Activated naive CD4-positive, alpha-beta T cell treated with anti-CD3 and anti-CD28 coated beads, Interleukin-2, amount 50 U/mL, for 72 hours (primary cell): Measurements from ENCODE around the gene EPHB6. TPM values are rescaled to one million over a fixed set of nuclear protein-coding genes. Genes with fewer than 3 reads are reported as not detected.

ENCODE experiments used
- ATAC-seq, 2 donors: fragments of 150-1000 bp; cut with Tn5 transposase; 2 replicates each; pipeline ENCODE4 v1.10.0; 2021; ENCODE audit warnings: mild to moderate bottlenecking in 2 of 2, moderate library complexity in 2 of 2
- DNase-seq, 2 donors: peaks; one replicate each; pipeline ENCODE4 v3.0.0; 2021 to 2022; ENCODE audit warnings: low spot score in 2 of 2
- H3K27ac Mint-ChIP-seq, 2 donors: one replicate each; pipeline ENCODE4 v1.8.0; 2022; ENCODE audit warnings: mild to moderate bottlenecking in 2 of 2, mixed read lengths in 2 of 2
- H3K36me3 Mint-ChIP-seq, 2 donors: one replicate each; pipeline ENCODE4 v1.8.0; 2022; ENCODE audit warnings: mixed read lengths in 2 of 2
- H3K9me3 Mint-ChIP-seq, 2 donors: one replicate each; pipeline ENCODE4 v1.8.0; 2022; ENCODE audit warnings: mixed read lengths in 2 of 2
- total RNA-seq, 2 donors: library from RNA; stranded (reverse); gene quantifications; one replicate each; pipeline ENCODE4 v1.2.3, GENCODE V29; 2022

Gene EPHB6
- total RNA-seq, 2 donors from 2014 or later = 16.0 to 32.8 TPM

DNA sequence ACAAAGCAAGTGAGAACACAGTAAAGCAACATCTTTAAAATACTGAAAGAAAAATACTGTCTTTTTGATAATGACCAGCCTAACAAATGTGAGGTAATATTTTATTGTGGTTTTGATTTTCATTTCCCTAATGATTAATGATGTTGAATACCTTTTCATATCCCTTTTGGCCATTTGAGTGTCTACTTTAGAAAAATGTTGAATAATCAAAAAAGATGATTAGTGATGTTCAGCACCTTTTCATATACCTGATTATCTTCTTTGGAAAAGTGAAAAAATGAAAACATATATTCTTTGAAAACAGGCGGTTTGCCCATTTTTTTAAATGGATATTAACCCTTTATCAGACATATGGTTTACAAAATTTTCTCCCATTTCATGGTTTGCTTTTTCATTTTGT is 32.2 kb upstream of the EPHB6 start:
- H3K27ac Mint-ChIP-seq = no peak overlapping the region
- ATAC-seq = no peak

DNA sequence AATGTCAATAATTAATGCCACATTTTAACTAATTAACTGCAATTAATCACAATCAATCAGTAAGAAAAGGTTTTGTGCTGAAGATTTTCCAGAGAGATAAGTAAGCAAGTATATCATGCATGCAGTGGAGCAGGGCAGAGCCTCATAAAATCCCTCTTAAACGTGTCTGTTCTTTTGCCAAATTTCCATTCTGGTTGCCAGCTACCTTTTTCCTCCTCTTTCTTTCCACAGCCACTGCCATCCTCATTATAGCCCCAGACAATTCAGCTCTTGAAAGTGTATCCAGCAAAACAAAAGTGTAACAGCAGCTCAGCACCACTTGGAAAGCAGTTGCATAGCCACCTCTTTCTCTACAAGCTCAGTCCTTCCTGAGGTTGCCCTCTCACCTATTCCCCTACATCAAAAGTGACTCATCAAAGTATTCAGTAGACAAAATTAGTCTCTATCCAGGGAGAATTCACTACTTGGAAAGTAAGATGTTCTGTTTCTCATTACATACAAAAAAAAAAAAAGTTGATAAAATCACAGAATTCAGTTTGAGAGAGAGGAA is 26.9 kb upstream of the EPHB6 start:
- Mint-ChIP-seq H3K27ac (no peak overlapping the region), H3K36me3 (peaks cover 0 to 5% of the 10 kb centered on the region in 2 donors), H3K9me3 (peaks cover 3 to 4% of the 10 kb centered on the region in 2 donors)
- DNase-seq (no peak), ATAC-seq (peak; percentile 46 to 49)

More for the DNA sequence above, 32.2 kb upstream of the EPHB6 start:
- no peak for DNase-seq
- Mint-ChIP-seq H3K36me3 (peaks cover 0 to 5% of the 10 kb centered on the region in 2 donors), H3K9me3 (peaks cover 3 to 15% of the 10 kb centered on the region in 2 donors)

DNA sequence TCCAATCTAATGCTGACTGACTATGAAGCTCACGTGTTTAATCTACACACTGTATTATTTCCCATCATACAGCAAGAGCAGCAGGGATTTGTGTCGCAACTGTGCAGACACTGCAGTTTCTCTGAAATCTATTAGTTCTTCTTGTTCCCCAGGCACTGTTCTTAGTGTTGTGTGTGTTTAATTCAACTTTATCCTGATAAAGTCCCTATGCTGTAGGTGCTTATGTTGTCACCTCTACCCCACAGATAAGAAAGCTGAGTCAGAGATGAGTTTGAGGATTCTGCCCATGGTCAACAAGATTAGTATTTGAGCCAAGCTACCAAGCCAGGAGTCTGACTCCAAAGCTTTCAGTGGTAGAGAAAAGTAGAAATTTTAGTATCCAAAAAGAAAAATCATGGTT is 22.5 kb upstream of the EPHB6 start:
- no peak overlapping the region for H3K27ac Mint-ChIP-seq
- no peak for ATAC-seq

DNA sequence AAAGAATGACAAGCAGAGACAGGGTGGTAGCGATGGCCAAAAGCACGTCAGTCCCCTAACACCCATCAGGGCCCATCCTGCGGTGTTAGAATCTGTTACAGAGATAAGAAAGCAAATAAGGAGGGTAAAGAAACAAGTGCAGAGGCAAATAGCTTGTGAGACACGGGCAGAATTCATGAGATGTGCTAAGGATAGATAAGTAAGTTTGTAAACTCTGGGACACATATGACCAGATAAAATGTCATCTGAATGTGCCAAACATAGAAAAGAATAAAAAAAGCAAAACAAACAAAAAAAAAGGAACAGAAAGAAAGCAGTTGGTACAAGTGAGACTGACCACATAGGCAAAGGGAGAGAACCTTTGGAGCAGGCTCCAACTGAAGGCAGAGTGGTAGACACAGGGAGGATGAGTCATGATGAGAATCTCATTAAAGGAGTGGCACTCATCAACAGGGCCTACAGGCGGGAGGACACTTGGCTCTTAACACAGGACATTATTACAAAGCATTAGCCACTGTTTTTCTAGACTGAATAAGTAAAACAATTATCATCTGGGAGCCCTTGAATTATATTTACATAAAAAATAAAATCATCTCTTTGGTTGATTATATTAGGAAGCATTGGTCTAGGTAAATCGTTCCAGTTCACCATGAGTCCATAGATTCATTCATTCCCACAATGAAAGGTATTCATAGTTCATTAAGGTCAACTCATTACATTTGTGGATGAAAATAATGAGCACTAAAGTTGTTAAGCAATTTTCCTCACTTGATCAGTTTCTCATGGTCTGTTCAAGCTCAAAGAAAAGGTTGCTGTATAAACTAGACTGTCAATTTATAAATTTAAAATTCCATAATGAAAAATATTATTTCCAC is 21.5 kb upstream of the EPHB6 start:
- ATAC-seq (peak in 1 of 2 donors; percentile 86), DNase-seq (no peak)
- H3K27ac Mint-ChIP-seq = no peak overlapping the region
- no peaks in the 10 kb centered on the region for H3K9me3 Mint-ChIP-seq
- no peaks in the 10 kb centered on the region for H3K36me3 Mint-ChIP-seq

More for the DNA sequence above, 22.5 kb upstream of the EPHB6 start:
- Mint-ChIP-seq H3K9me3 (no peaks in the 10 kb centered on the region), H3K36me3 (no peaks in the 10 kb centered on the region)
- DNase-seq = no peak

DNA sequence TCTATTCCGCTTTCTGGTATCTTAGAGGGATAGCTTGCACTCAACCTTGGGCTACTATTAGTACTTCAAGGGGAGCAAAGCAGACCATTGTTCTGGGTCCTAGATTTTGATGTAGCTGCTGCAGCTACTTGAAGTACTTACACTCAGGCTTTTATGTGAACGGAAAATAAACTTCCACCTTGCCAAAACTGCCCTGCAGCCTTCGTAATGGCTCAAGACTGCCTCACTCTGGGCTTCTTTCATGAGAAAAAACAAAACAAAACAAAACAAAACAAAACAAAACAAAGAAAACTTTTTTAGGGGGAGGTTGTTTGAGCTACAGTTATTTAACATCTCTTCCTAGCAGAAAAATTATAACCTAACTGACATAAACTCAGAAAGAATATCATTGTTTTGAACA is 19.4 kb upstream of the EPHB6 start:
- H3K36me3 Mint-ChIP-seq = no peaks in the 10 kb centered on the region
- DNase-seq (no peak), ATAC-seq (no peak)
- H3K9me3 Mint-ChIP-seq = no peaks in the 10 kb centered on the region
- peak overlapping the region in 1 of 2 donors; percentile 20 for H3K27ac Mint-ChIP-seq

DNA sequence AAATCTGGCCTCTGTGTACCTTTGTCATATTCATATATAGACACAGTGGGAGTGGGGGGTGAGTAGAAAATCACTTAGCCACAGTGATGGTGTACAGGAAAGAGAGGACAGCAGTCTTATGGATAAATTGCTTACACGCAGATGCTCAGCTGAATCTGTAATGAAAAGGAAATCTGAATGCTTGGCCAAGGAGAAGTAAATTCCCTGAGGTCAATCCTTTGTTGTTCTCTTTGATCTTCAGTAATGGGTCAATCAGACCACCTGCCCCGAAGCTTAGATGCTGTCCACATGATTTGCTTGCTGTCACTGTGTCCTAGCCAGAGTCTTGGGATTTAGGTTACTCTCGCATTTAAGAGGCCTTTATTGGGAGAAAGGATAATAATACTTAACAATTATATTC is 18.4 kb upstream of the EPHB6 start:
- H3K9me3 Mint-ChIP-seq = no peaks in the 10 kb centered on the region
- peak overlapping the region in 1 of 2 donors; percentile 20 for H3K27ac Mint-ChIP-seq
- no peak for DNase-seq
- ATAC-seq = no peak
- no peaks in the 10 kb centered on the region for H3K36me3 Mint-ChIP-seq

DNA sequence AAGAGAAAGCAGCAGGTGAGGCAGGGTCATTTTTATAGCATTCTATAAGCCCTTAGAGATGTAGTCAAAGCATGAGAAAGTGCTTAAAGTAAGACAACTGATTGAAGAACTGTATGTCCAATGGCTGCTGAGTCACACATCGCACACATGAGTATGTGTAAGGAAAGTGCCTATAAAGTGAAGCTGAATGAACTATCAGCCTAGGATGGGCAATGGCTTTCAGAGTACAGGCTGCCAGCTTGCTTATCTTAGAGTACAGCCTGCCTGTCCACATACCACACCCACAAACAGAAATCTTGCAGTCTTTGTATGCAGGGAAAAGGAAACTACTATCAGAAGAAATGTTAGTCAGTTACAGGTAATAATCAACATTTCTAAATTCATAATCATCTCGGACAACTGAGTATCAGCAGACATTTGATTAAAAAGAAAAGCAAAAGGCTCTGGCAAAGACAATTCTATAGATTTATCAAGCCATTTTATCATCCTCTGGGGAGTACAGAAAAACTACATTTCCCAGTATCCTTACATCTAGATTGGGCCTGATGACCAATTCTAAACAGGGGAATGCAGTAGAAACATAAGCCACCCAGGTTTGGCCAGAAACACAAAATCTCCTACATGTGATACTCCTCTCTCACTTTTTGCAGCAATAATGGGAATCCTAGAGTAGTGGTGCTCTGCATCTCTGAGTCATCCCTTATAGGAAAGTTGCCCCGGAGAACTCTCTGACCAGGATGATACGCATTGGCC is 16.2 kb upstream of the EPHB6 start:
- ATAC-seq = peak; percentile 24 to 29
- no peak for DNase-seq
- H3K36me3 Mint-ChIP-seq = no peaks in the 10 kb centered on the region
- no peaks in the 10 kb centered on the region for H3K9me3 Mint-ChIP-seq
- H3K27ac Mint-ChIP-seq = no peak overlapping the region

DNA sequence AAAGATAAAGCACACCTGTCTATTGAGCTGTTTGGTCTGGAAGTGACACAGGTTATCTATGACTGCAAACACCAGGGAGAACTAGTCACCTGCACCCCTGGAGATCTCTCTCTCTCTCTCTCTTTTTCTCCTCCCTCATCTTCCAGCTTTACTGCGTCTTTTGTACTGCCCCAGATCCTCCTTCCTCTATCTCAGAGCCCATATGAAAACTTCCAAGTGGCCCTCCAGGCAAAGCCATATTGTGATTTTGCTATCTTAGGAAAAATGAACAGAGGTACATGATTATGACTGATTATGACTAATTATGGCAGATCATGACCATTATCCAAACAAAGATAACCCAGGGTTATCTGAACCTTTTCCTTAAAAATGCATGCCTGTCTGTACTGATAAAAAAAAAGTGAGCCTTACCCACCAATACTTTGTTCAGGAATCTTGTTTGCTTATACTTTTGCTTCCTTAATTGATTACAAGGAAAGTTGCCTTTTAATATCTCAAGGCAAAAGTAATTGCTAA is 12.6 kb upstream of the EPHB6 start:
- DNase-seq = no peak
- Mint-ChIP-seq H3K36me3 (no peaks in the 10 kb centered on the region), H3K9me3 (no peaks in the 10 kb centered on the region), H3K27ac (no peak overlapping the region)
- ATAC-seq = no peak

DNA sequence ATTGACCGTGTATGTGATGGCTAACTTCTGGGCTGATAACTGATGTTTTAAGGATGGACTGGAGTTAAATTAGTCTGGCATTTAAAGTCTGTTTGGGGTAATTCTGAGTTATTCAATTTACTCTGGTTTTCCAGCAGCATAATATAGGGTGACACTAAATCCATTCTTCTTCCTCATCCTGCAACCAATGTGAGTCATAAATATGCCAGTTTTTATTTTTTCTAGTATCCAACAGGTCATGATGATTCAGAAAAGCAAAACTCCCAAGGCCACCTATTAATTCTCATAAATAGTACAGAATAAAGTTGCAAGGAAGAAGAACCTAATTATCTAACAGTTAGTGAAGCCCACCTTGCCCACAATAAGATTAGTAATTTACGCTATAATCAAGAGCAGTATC is 7.5 kb upstream of the EPHB6 start:
- Mint-ChIP-seq H3K36me3 (no peaks in the 10 kb centered on the region), H3K9me3 (no peaks in the 10 kb centered on the region), H3K27ac (no peak overlapping the region)
- DNase-seq (no peak), ATAC-seq (no peak)

DNA sequence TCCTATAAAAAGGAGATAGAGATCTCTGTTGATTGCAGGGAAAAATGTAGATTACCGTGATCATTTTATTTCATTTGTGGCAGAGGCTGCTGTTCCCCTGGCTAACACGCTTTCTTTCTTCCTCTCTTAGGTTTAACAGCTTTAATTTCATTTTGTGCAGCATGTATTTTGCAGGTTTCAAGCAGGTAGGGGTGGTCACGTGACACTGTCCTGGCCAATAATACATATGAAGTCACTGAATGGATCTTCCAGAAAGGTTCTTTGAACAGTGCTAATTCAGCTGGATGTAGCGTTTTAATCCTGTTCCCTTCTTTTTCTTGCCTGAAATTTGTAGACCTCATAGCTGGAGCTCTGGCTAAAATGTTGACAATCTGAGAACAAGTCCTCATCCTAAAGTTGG is 3.6 kb upstream of the EPHB6 start:
- DNase-seq = no peak

DNA sequence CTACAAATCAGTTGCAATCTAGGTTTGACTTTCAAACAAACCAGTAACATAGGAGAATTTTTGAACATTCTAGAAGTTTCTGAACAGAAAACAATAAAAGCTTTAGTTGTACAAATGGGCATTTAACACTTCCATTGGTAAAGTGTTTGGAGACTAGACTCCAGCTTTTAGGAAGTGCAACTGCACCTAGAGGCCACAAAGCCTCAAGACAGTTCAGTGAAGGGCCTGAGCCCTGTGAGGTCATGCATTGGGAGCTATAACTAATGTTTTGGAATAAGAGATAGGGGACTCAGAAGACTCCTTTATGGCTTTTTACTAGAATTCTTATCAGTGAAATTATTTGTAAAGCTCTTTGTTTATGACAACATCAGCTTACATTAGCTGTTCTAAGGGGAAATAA is 3.0 kb upstream of the EPHB6 start:
- no peak overlapping the region for H3K27ac Mint-ChIP-seq
- no peaks in the 10 kb centered on the region for H3K9me3 Mint-ChIP-seq
- ATAC-seq = no peak
- H3K36me3 Mint-ChIP-seq = peaks cover 0 to 8% of the 10 kb centered on the region in 2 donors
- DNase-seq = no peak

More for the DNA sequence above, 3.6 kb upstream of the EPHB6 start:
- Mint-ChIP-seq H3K36me3 (peaks cover 0 to 8% of the 10 kb centered on the region in 2 donors), H3K9me3 (no peaks in the 10 kb centered on the region), H3K27ac (no peak overlapping the region)
- no peak for ATAC-seq

DNA sequence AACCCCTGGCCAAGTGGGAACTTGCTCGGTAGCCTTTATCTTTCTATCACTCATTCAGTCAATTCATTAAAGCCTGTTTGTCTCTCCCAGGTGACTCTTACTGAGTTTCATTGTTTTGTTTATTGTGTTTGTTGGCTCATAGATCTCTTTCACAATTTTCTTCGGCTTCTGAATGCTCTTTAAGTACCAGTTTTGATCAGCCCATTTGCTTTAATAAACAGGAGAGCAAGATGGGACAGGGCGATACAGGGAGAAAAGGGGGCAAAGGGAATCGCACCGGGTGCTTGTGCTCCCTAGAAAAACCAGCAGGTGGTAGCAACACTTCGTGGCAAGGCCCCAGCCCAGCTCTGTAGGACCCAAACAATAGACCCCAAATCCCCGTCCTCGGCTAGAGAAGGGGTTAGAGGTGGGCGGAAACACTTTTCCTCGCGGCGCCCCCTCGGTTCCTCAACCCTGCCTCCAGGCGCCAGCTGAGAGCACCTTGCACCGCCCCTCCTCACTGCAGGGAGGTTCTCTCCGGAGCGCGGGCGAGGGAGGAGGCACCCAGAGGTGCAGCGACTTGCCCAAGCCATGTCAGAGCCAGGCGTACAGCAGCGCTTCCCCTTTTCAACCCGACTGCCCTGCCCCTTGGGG is 1.0 kb upstream of the EPHB6 start:
- Mint-ChIP-seq H3K27ac (peak overlapping the region; percentile 91 to 92), H3K36me3 (peaks cover 0 to 8% of the 10 kb centered on the region in 2 donors), H3K9me3 (no peaks in the 10 kb centered on the region)
- DNase-seq = peak; percentile 69 to 76
- ATAC-seq = peak; percentile 81 to 82

DNA sequence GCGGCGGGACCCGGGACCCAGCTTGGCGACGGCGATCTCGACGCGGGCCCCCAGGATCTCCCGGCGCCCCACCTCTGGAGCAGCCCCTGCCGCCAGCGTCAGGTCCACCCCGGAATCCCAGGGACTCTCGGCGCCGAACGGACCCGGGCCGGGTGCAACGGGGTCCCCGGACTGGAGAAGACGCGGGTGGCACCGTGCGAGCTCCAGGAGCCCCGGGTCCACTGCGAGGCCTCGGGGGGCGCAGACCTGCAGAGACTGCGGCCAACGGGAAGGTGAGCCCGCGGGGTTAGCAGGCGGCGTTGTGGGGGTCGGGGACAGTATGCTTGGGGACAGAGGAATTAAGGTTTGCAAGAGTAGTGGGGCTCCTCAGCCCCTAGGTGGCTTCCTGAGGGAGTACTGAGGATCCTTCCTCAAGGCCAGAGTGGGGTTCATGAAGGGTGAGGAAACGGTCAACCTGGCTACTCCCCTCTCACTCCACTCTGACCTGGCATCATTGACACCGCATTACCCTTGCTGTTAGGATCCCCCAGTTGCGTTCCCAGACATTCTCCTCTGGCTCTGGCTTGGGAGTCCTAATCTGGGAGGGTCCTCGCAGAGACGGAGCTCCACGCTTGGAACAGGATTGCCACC is 353 bp downstream of the EPHB6 start:
- ATAC-seq (peak; percentile 9 to 14), DNase-seq (no peak)
- Mint-ChIP-seq H3K27ac (no peak overlapping the region), H3K9me3 (no peaks in the 10 kb centered on the region), H3K36me3 (peaks cover 0 to 8% of the 10 kb centered on the region in 2 donors)

DNA sequence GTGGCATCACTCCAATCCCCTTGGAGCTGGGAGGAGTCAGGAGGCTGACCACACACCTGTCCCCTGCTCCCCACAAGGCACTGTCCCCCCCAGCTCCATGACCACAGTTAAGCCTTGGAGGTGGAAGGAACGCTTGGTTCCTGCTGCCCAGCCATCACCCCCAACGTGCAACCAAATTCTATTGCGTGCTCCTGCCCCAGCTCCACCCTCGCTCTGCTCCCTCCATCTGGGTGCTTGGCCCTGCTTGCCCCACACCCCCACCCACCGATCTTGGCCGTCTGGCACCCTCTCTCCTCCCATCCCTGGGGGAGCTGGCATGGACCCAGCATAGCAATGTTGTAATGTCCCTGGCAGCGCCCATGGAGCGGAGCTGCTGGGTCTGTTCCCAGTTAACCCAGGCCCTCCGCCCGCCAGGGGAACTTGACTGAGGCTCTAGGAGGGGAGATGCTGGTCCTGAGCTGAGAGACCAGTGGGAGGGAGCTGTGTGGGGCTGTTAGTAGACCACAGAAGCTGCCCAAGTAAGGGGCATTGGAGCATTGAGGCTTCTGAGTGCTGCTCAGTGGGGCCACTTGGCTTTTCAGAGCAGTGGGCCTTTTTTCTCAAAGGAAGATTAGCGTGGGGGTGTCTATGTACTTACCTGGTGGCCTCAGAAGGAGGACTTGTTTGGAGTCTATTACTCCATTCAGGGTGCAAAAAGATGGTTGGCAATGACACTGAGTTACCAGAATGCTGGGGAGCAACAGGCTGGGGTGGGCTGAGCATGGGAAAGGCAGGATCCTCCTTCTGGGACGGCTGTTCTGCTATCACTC is 1.1 kb downstream of the EPHB6 start:
- peaks cover 0 to 8% of the 10 kb centered on the region in 2 donors for H3K36me3 Mint-ChIP-seq
- H3K9me3 Mint-ChIP-seq = no peaks in the 10 kb centered on the region
- DNase-seq = no peak
- no peak overlapping the region for H3K27ac Mint-ChIP-seq
- ATAC-seq = no peak

DNA sequence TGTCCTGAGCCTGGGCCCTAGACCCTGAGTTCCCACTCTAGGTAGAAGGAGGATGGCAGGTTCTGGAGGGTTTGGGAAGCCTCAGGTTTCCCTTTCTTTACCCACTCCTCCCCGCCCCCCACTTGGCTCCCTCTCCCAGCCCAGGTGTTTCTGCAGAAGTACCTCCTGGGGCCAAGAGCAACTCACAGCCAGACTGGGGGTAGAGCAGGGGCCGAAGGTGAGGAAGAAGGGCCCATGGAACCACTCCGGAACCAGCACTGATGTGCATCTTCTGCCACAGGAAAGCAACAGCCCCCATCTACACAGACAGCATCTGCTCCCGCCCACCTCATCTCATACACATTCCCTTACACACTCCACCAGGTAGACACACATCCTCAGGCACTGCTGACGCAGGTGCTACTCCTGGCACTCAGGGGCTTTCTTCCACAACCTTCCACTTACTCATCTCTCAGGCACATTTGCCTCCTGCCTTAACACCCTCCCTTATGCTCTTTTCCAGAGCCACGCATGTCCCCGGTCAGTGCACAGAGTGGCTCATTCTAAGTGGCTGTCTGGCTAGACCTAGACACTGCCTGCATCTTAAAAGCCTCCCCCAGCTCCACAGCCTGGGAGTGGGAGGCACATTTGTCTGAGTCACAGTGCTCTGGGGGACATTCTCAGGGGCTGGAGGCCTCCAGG is 1.8 kb downstream of the EPHB6 start:
- DNase-seq (no peak), ATAC-seq (no peak)
- no peak overlapping the region for H3K27ac Mint-ChIP-seq
- H3K9me3 Mint-ChIP-seq = no peaks in the 10 kb centered on the region
- H3K36me3 Mint-ChIP-seq = peaks cover 0 to 8% of the 10 kb centered on the region in 2 donors
